Heart right ventricle (tissue), 16 donors: ENCODE data around the gene IFNA8. TPM values are rescaled to one million over a fixed set of nuclear protein-coding genes. Genes with fewer than 3 reads are reported as not detected.

Experiments
- ATAC-seq, 8 donors: fragments of 200-7000 bp; cut with Tn5 transposase; one replicate each; pipeline ENCODE4 v1.9.1; 2020; ENCODE audit warnings: mild to moderate bottlenecking in 8 of 8, moderate library complexity in 8 of 8, moderate number of reproducible peaks in 1 of 8
- DNase-seq, 2 donors: peaks; one replicate each; pipeline ENCODE4 v3.0.0-alpha.2; 2020
- H3K27ac ChIP-seq, 10 donors: fragments of 200-600 bp; sonication (generic) in 2 of 10; one replicate each; pipeline versions ENCODE4 v1.5.0 to v1.8.0; 2020 to 2022; ENCODE audit warnings: mild to moderate bottlenecking in 3 of 10
- H3K27me3 ChIP-seq, 7 donors: fragments of 200-600 bp; one replicate each; pipeline ENCODE4 v1.8.0; 2021 to 2022; ENCODE audit warnings: mild to moderate bottlenecking in 2 of 7
- H3K36me3 ChIP-seq, 9 donors: fragments of 200-600 bp; sonication (generic) in 1 of 9; one replicate each; pipeline versions ENCODE4 v1.5.0 to v1.8.0; 2020 to 2022; ENCODE audit warnings: mild to moderate bottlenecking in 2 of 9
- H3K4me1 ChIP-seq, 9 donors: fragments of 200-600 bp; sonication (generic) in 1 of 9; one replicate each; pipeline versions ENCODE4 v1.5.0 to v1.8.0; 2020 to 2022; ENCODE audit warnings: mild to moderate bottlenecking in 4 of 9
- H3K4me3 ChIP-seq, 10 donors: fragments of 200-600 bp; sonication (generic) in 2 of 10; one replicate each; pipeline versions ENCODE4 v1.5.0 to v1.8.0; 2020 to 2022; ENCODE audit warnings: mild to moderate bottlenecking in 7 of 10, moderate library complexity in 2 of 10
- H3K9me3 ChIP-seq, 11 donors: fragments of 200-600 bp in 10 of 11; sonication (generic) in 2 of 11; one replicate each; pipeline versions ENCODE4 v1.5.0 to v1.8.0; 2013 to 2022; ENCODE audit warnings: mild to moderate bottlenecking in 2 of 11, control low read depth in 1 of 11, moderate library complexity in 1 of 11
- CTCF ChIP-seq, 9 donors: fragments of 200-600 bp; sonication (generic) in 2 of 9; IDR thresholded peaks; one replicate each; pipeline versions ENCODE4 v1.5.0 to v1.8.0; 2021 to 2022; ENCODE audit warnings: antibody characterized with exemption in 9 of 9, mild to moderate bottlenecking in 5 of 9, moderate library complexity in 1 of 9
- WGBS, 2 donors: extraction: QIAGEN DNeasy Blood & Tissue Kit; methylation state at CpG; one replicate each; pipeline ENCODE4 v1.1.7; 2013; ENCODE audit warnings: inconsistent platforms in 1 of 2; 5-methylcytosine and 5-hydroxymethylcytosine counted together
- intact Hi-C, 10 donors: fragments of 100-400 bp; cut with DNase I; formaldehyde crosslinking; loops; one replicate each; pipeline versions ENCODE4 v1.11.1 to v1.14.2; 2022
- polyA plus RNA-seq, 2 donors: library from polyadenylated mRNA; stranded (reverse); fragments of 200-250 nt; gene quantifications; one replicate each; pipeline ENCODE4 v1.2.3, GENCODE V29; 2013
- total RNA-seq, 10 donors: library from RNA; stranded (reverse); fragmentation: NEBNext Ultra II Directional in 3 of 10; extraction: Animal tissue kit (Norgen Biotek cat#: 25700) in 3 of 10; gene quantifications; one replicate each; pipeline versions ENCODE4 v1.2.1 to v1.2.4, GENCODE V29; 2021 to 2023
- donor health status: Arrhythmogenic right ventricular cardiomyopathy.
- donor health status: ischemic (EF 13 %, LVEDD 7.1; RV severe dilation, severe dysfunction).
- donor health status: healthy with polysubstance abuse.
- donor health status: DM: no; HTN: yes; CAD: no.
- donor health status: DM: no; HTN: no; CAD: no.
- donor health status: ischemic (EF 25% LVEDD 6.9; RV normal size, moderate dysfunction).
- donor health status: ischemic (EF 25% LVEDD 5.7; RV mildly dilated, moderate dysfunction).
- donor health status: healthy.
- donor health status: DM: yes; HTN: yes; CAD: no.
- donor health status: Ischemic cardiomyopathy.
- donor health status: ischemic (EF 35%, LVEDD 5.7; RV mildly dilated, moderate dysfunction).
- donor health status: nonischemic (EF 11% LVEDD 7.7; RV severe dilation, severe dysfunction).
- donor health status: DM: yes; HTN: yes; CAD: no.
- donor health status: PGD.
- donor health status: ischemic (EF 29% LVEDD 5.4; RV normal size, mild dysfunction).
- donor health status: nonischemic (EF 23%, LVEDD 6.1; RV moderate dilation, normal function).

Gene IFNA8
- total and polyA plus RNA-seq, 12 donors, result not detected

GRCh38 chr9:21402386-21403251 is 6.3 kb upstream of the IFNA8 start:
- Histone ChIP-seq H3K36me3 (no peaks in the 10 kb centered on the region), H3K9me3 (no peaks in the 10 kb centered on the region), H3K4me3 (peak overlapping the region; percentile 4 to 36 (median 26)), H3K27me3 (peaks cover 0 to 80% (median 54%) of the 10 kb centered on the region in 7 donors), H3K4me1 (peaks cover 0 to 14% (median 9%) of the 10 kb centered on the region in 9 donors), H3K27ac (no peak overlapping the region)
- DNase-seq (no peak), ATAC-seq (peak in 1 of 8 donors; percentile 44)
- TF ChIP-seq CTCF (IDR thresholded peaks at IDR 0.05), result no peak
- intact Hi-C loops, result no loop called here
- 2% methylated on average over 53 of the region's 53 CpGs for WGBS, 2 donors

DNA sequence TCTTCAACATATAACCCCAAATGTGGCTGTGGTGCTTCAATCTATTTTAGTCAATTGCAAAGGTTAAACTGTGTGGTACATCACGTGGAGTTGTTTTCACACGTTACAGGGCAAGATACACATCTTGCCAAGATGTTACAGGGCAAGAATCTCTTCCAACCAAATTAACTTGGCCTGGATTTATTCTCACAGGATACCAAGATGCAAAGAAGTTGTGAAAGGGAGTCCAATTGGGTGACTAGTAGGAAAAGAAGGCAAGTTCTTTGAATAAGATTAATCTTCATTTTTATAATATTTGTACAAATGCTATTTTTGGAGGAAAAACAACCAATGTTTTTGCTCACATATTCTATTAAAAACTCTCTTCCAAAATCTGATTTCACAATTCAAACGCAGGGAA is 4.8 kb upstream of the IFNA8 start:
- ATAC-seq, result no peak
- no peak for TF ChIP-seq CTCF (IDR thresholded peaks at IDR 0.05)
- peaks cover 0 to 73% (median 48%) of the 10 kb centered on the region in 7 donors for H3K27me3 ChIP-seq
- intact Hi-C loops, result no loop called here
- no peak overlapping the region for H3K27ac ChIP-seq
- H3K4me3 ChIP-seq, result no peak overlapping the region
- no peaks in the 10 kb centered on the region for H3K9me3 ChIP-seq
- no peaks in the 10 kb centered on the region for H3K36me3 ChIP-seq
- DNase-seq, result no peak
- 59 to 66% methylated on average over 3 of the region's 3 CpGs for WGBS, 2 donors
- H3K4me1 ChIP-seq, result peaks cover 0 to 14% (median 9%) of the 10 kb centered on the region in 9 donors

GRCh38 chr9:21412107-21412506 is 3.2 kb downstream of the IFNA8 start:
- no peak for ATAC-seq
- Histone ChIP-seq H3K27ac (no peak overlapping the region), H3K9me3 (no peaks in the 10 kb centered on the region), H3K27me3 (peaks cover 0 to 30% (median 18%) of the 10 kb centered on the region in 7 donors), H3K4me3 (no peak overlapping the region), H3K36me3 (no peaks in the 10 kb centered on the region), H3K4me1 (no peaks in the 10 kb centered on the region)
- intact Hi-C loops, result no loop called here
- TF ChIP-seq CTCF (IDR thresholded peaks at IDR 0.05), result no peak
- no peak for DNase-seq

DNA sequence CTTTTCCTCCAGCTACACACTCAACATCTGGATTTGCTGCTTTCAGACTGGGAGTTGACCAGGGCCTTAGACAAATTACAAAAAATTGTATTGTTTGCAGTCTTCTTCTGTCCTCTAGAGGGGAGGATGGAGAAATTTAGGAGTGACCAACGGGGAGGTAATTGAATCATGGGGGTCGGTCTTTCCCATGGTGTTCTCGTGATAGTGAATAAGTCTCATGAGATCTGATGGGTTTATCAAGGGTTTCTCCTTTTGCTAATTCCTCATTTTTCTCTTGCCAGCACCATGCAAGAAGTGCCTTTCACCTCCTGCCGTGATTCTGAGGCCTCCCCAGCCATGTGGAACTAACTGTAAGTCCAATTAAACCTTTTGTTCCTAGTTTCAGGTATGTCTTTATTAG is 4.2 kb downstream of the IFNA8 start:
- 82% methylated on average over 4 of the region's 4 CpGs for WGBS, 2 donors
- intact Hi-C loops, result no loop called here
- no peak overlapping the region for H3K27ac ChIP-seq
- DNase-seq, result no peak
- H3K27me3 ChIP-seq, result peaks cover 0 to 30% (median 18%) of the 10 kb centered on the region in 7 donors
- H3K36me3 ChIP-seq, result no peaks in the 10 kb centered on the region
- H3K4me1 ChIP-seq, result no peaks in the 10 kb centered on the region
- no peaks in the 10 kb centered on the region for H3K9me3 ChIP-seq
- TF ChIP-seq CTCF (IDR thresholded peaks at IDR 0.05), result no peak
- no peak for ATAC-seq
- no peak overlapping the region for H3K4me3 ChIP-seq
